Activated CD8-positive, alpha-beta memory T cell treated with anti-CD3 and anti-CD28 coated beads for 24 hours (primary cell): ENCODE results near the gene NKPD1.
"Not testable (repeated sequence)": the region's sequence is repeated elsewhere in the genome, so short reads cannot be mapped to it uniquely, and the experiment has no call there.

Source experiments
- DNase-seq: peaks from one replicate; pipeline ENCODE4 v3.0.0-alpha.2; 2020

The NKPD1 gene

GRCh38 chr19:45136507-45137178 lies 24.1 kb downstream of the NKPD1 start:
- DNase-seq, result no peak

GRCh38 chr19:45135176-45135885 lies 25.5 kb downstream of the NKPD1 start:
- DNase-seq, result no peak

GRCh38 chr19:45133661-45134060 lies 27.1 kb downstream of the NKPD1 start:
- DNase-seq, result no peak

GRCh38 chr19:45130888-45131615 lies 29.7 kb downstream of the NKPD1 start:
- no peak for DNase-seq

- no peak for DNase-seq
These were observed 30.5 kb downstream of the NKPD1 start for GRCh38 chr19:45130236-45130635.

GRCh38 chr19:45128806-45129205 lies 32.0 kb downstream of the NKPD1 start:
- no peak for DNase-seq

- no peak for DNase-seq
These were observed 32.6 kb downstream of the NKPD1 start for GRCh38 chr19:45128146-45128545.

- DNase-seq, result no peak
These were observed 34.1 kb downstream of the NKPD1 start for GRCh38 chr19:45126654-45127053.

GRCh38 chr19:45125975-45126493 lies 34.7 kb downstream of the NKPD1 start:
- peak; percentile 86 for DNase-seq

- no peak for DNase-seq
These were observed 35.4 kb downstream of the NKPD1 start for GRCh38 chr19:45125360-45125759.

- no peak for DNase-seq
These were observed 36.8 kb downstream of the NKPD1 start for GRCh38 chr19:45124021-45124420.

- DNase-seq, result no peak
These were observed 37.3 kb downstream of the NKPD1 start for GRCh38 chr19:45123440-45123850.

GRCh38 chr19:45122832-45123231 lies 38.0 kb downstream of the NKPD1 start:
- no peak for DNase-seq

GRCh38 chr19:45121827-45122345 lies 38.9 kb downstream of the NKPD1 start:
- DNase-seq, result no peak

- DNase-seq, result no peak
These were observed 41.2 kb downstream of the NKPD1 start for GRCh38 chr19:45119582-45119981.

- DNase-seq, result not testable (repeated sequence)
These were observed 42.0 kb downstream of the NKPD1 start for GRCh38 chr19:45118591-45119355.

- no peak for DNase-seq
These were observed 42.7 kb downstream of the NKPD1 start for GRCh38 chr19:45118106-45118505.

- DNase-seq, result no peak
These were observed 43.1 kb downstream of the NKPD1 start for GRCh38 chr19:45117671-45118070.

- peak; percentile 83 for DNase-seq
These were observed 43.6 kb downstream of the NKPD1 start for GRCh38 chr19:45117167-45117594.

- no peak for DNase-seq
These were observed 44.8 kb downstream of the NKPD1 start for GRCh38 chr19:45115809-45116615.

GRCh38 chr19:45114116-45114515 lies 46.7 kb downstream of the NKPD1 start:
- DNase-seq, result no peak

- DNase-seq, result no peak
These were observed 47.2 kb downstream of the NKPD1 start for GRCh38 chr19:45113628-45114027.
